Measurements from ENCODE around the gene FAM229A.

DNA sequence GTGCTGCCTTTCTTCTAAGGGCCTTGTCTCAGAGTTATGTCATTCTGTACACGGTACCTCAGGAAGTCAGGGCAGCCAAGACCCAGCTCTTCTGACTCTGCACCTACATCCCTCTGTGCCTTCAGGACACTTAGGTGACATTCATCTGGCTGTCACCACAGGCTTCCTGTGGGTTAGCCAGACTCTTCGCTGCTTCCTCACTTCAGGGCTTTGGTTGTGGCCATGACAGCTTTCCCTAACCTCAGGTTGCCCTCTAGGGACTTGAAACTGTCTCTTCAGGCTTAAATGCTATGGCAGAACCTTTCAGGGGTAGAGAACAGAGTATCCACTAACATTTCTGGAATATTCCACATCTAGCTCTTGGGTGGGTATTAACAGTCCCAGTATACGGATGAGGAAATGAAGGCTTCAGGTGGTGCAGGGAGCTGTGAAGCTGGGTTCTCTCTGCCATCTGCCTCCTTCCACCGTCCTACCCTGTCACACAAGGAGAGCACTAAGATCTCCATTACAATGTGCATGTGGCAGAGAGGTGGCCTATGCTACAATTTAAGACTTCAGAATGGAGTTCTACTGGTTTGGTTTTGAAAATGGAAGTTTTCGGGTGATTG lies 10.0 kb upstream of the FAM229A start:
- TF ChIP-seq YY1 (IDR thresholded peaks at IDR 0.05; ENCODE audit: insufficient read depth, insufficient read length) (no peak), SUZ12 (IDR thresholded peaks at IDR 0.05; ENCODE audit: extremely low read depth, insufficient read depth, insufficient read length) (no peak), ZNF274 (IDR thresholded peaks at IDR 0.05; ENCODE audit: low read depth, low read length) (no peak)
